ENCODE results near the gene ZNF407.

ZNF407 gene

DNA sequence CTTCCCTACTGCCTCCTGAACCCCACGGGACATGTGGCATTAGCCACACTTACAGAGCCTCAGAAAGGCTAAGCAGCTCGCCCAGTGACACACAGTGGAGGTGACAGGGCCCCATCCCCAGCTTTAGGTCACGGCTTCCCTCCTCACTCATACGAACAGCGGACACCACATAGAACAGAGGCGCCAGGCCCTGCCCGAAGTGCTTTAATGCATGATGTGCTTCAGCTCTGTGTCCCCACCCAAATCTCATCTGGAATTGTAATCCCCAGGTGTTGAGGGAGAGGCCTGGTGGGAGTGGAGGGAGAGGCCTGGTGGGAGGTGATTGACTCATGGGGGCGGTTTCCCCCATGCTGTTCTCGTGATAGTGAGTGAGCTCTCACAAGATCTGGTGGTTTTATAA is 476.0 kb downstream of the ZNF407 start:
- H3K4me3 ChIP-seq (ENCODE audit: low read depth, low read length), result no peak overlapping the region
- TF ChIP-seq, protein P1, sequence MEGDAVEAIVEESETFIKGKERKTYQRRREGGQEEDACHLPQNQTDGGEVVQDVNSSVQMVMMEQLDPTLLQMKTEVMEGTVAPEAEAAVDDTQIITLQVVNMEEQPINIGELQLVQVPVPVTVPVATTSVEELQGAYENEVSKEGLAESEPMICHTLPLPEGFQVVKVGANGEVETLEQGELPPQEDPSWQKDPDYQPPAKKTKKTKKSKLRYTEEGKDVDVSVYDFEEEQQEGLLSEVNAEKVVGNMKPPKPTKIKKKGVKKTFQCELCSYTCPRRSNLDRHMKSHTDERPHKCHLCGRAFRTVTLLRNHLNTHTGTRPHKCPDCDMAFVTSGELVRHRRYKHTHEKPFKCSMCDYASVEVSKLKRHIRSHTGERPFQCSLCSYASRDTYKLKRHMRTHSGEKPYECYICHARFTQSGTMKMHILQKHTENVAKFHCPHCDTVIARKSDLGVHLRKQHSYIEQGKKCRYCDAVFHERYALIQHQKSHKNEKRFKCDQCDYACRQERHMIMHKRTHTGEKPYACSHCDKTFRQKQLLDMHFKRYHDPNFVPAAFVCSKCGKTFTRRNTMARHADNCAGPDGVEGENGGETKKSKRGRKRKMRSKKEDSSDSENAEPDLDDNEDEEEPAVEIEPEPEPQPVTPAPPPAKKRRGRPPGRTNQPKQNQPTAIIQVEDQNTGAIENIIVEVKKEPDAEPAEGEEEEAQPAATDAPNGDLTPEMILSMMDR (IDR thresholded peaks at IDR 0.05; ENCODE audit: insufficient read depth, low read depth, low read length, missing control alignments), result no peak

DNA sequence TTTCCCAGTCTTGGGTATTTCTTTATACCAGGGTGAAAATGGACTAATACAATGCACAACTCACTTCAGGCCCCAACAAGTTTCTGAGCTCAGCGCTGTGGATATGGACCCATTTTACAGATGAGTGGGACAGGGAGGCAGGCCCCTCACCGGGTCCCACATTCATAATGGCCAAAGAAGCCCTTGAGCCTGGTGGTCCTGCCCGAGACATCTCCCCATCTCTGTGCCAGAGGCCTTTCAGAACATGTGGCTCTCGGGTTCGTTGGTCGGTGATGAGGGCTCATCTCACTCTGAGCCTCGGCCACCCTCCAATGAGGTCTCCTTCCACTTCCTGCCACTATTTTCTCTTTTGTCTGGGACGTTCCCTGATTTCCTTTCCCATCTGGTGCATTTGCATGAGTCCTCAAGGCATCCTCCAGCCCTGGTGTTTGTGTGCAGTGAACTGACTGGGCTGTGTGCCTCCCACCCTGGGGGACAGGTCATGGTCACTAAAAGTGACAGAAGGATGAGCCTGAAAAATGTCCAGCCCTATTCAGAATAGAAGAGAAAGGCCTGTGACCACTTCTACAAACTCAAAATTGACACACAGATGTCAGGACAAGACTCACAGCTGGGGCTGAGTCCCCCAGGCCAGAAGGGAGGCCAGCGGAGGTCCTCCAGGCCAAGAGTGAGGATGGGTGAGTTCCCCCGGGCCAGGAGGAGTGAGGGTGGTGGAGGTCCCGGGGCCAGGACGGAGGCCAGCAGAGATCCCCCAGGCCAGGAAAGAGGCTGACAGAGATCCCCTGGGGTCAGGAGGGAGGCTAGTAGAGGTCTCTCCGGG is 476.7 kb downstream of the ZNF407 start:
- H3K4me3 ChIP-seq (ENCODE audit: low read depth, low read length), result no peak overlapping the region
- TF ChIP-seq, protein P1 (IDR thresholded peaks at IDR 0.05; ENCODE audit: insufficient read depth, low read depth, low read length, missing control alignments), result no peak
- DNase-seq (ENCODE audit: low read depth), result no peak

More for the DNA sequence above, 476.0 kb downstream of the ZNF407 start:
- DNase-seq (ENCODE audit: low read depth), result no peak

DNA sequence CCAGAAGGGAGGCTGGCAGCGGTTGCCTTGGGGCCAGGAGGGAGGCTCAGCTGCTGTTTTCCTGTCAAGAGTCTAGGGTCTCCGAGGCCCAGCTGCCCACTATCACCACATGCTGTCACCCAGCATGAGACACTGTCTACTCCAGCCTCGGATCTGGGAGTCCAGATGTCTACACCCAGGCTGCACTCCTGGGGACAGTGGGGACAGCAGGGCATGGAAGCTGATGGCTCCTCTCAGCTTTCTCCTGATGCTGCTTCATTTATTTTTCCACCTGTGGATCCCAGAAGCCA is 477.3 kb downstream of the ZNF407 start:
- no peak overlapping the region for H3K4me3 ChIP-seq (ENCODE audit: low read depth, low read length)
- TF ChIP-seq, protein P1 (IDR thresholded peaks at IDR 0.05; ENCODE audit: insufficient read depth, low read depth, low read length, missing control alignments), result no peak
- DNase-seq (ENCODE audit: low read depth), result no peak

DNA sequence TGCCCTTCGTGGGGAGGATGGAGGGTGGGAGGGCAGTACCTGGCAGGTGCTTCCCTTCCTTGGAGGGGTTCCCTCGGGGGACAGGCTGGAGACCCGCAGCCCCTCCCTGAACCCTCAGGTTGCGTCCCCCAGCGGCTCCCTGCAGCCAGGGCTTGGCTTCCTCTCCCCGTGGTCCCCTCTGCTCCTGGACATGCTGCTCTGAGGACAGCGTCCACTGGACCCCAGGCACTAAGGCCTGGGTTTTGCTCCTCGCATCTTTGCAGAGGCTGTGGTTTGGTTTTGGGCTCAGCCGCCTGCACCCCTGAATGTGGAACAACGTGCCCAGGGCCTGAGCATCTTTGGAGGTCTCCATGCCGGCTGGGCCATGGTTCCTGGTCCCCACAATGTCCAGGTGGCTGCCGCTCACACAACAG is 477.8 kb downstream of the ZNF407 start:
- H3K4me3 ChIP-seq (ENCODE audit: low read depth, low read length), result no peak overlapping the region
- no peak for DNase-seq (ENCODE audit: low read depth)

DNA sequence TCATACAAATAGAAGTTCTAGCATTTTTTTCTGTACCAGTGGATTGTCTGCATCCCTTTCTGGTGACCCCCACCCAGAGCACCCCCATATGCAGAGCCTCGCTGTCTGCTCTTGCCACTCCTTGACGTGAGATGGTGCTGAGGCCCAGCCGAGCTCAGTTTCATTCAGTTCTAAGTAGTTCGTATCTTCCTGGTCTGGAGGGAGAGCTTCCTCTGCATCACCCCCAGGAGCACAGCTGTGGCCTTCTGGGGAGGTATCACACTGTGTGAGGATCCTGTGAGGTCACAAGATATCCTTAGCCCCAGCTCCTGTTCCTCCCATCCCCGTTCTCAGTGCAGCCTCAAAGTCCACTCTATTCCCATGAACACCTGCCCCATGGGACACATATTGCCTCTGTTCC is 478.6 kb downstream of the ZNF407 start:
- no peak overlapping the region for H3K4me3 ChIP-seq (ENCODE audit: low read depth, low read length)
- no peak for DNase-seq (ENCODE audit: low read depth)
- TF ChIP-seq, protein P1 (IDR thresholded peaks at IDR 0.05; ENCODE audit: insufficient read depth, low read depth, low read length, missing control alignments), result no peak

More for the DNA sequence above, 477.8 kb downstream of the ZNF407 start:
- TF ChIP-seq, protein P1 (IDR thresholded peaks at IDR 0.05; ENCODE audit: insufficient read depth, low read depth, low read length, missing control alignments), result no peak

DNA sequence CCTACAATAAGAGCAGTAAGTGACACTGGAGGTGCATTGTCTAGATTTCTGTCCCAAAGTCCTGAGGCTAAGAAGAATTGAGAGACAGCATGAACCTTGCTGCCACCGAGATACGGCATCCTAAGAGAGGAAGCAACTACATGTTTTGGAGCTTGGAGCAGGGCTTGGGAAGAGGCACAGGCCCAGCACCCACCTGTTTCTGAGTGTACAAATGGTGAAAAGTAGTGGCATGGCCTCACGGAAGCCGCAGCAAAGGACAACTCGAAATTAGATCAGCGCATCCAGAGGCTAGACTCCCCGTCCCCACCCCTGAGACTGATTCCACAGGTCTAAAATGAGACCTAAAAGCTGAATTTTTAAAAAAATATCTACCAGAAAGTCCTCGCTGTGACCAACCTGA is 483.8 kb downstream of the ZNF407 start:
- no peak overlapping the region for H3K4me3 ChIP-seq (ENCODE audit: low read depth, low read length)
- TF ChIP-seq, protein P1 (IDR thresholded peaks at IDR 0.05; ENCODE audit: insufficient read depth, low read depth, low read length, missing control alignments), result no peak
- no peak for DNase-seq (ENCODE audit: low read depth)

DNA sequence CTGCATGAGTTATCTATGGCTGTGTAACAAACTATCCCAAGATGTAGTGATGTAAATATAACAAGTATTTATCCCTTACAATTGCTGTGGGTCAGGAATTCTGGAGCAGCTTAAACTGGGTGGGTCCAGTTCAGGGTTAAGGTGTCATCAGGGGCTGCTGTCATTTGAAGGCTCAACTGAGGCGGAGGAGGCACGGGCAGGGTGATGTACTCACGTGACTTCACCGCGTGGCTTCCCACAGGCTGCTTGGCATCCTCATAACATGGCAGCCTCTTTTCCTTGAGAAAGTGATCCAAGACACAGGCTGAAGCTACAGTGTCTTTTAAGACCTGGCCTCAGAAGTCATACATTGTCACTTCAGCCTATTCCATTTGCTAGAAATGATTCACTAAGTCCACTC is 485.5 kb downstream of the ZNF407 start:
- H3K4me3 ChIP-seq (ENCODE audit: low read depth, low read length), result no peak overlapping the region
- TF ChIP-seq, protein P1 (IDR thresholded peaks at IDR 0.05; ENCODE audit: insufficient read depth, low read depth, low read length, missing control alignments), result no peak
- DNase-seq (ENCODE audit: low read depth), result no peak
